MCF 10A (cell line): Measurements from ENCODE around the gene NEDD8. TPM values are rescaled to one million over a fixed set of nuclear protein-coding genes. Genes with fewer than 3 reads are reported as not detected.

ENCODE experiments used
- BruUV-seq: library from RNA; stranded (reverse); fragments of 400-500 nt; replicated peaks from 2 replicates; lab custom pipeline; 2021; lab: Mats Ljungman, UMichigan
- CTCF ChIA-PET: fragments of 300-600 bp; sonication (Branson Sonifier 250); formaldehyde crosslinking; extraction: SDS; loops from one replicate; lab custom pipeline; 2021; ENCODE audit warnings: antibody characterized with exemption, inconsistent platforms; lab: Yijun Ruan, JAX
- POLR2A ChIA-PET: fragments of 300-600, 350-650 bp; sonication (Branson Sonifier 250); formaldehyde crosslinking; extraction: SDS; loops from one replicate; lab custom pipeline; 2020; ENCODE audit warnings: antibody characterized with exemption, inconsistent platforms; lab: Yijun Ruan, JAX
- DNase-seq: peaks from one replicate; pipeline ENCODE4 v3.0.0-alpha.2; 2018; ENCODE audit not compliant: unreplicated experiment
- H3K27ac Mint-ChIP-seq: one replicate; pipeline ENCODE4 v1.8.0; 2022; ENCODE audit warnings: mild to moderate bottlenecking, low read depth, mixed read lengths; ENCODE audit not compliant: unreplicated experiment
- H3K27me3 Mint-ChIP-seq: one replicate; pipeline ENCODE4 v1.8.0; 2022; ENCODE audit warnings: mixed read lengths; ENCODE audit not compliant: insufficient read depth, unreplicated experiment
- H3K36me3 Mint-ChIP-seq: one replicate; pipeline ENCODE4 v1.8.0; 2022; ENCODE audit warnings: mild to moderate bottlenecking, moderate library complexity, mixed read lengths; ENCODE audit not compliant: insufficient read depth, unreplicated experiment
- H3K4me1 Mint-ChIP-seq: one replicate; pipeline ENCODE4 v1.8.0; 2022; ENCODE audit warnings: mixed read lengths; ENCODE audit not compliant: insufficient read depth, unreplicated experiment
- H3K4me3 Mint-ChIP-seq: one replicate; pipeline ENCODE4 v1.8.0; 2022; ENCODE audit warnings: mild to moderate bottlenecking, moderate library complexity, mixed read lengths; ENCODE audit not compliant: unreplicated experiment
- H3K9me3 Mint-ChIP-seq: one replicate; pipeline ENCODE4 v1.8.0; 2022; ENCODE audit warnings: mixed read lengths; ENCODE audit not compliant: unreplicated experiment
- CTCF ChIP-seq: fragments of 200-600 bp; IDR thresholded peaks from one replicate; pipeline ENCODE4 v1.8.0; 2022; ENCODE audit warnings: antibody characterized with exemption, mild to moderate bottlenecking; ENCODE audit not compliant: unreplicated experiment
- intact Hi-C: fragments of 100-400 bp; cut with micrococcal nuclease; formaldehyde crosslinking; loops from 2 replicates; pipeline ENCODE4 v1.14.1; 2022
- total RNA-seq: library from RNA; stranded (reverse); gene quantifications from 2 replicates; pipeline ENCODE4 v1.2.3, GENCODE V29; 2022

Gene NEDD8
- total RNA-seq, 1 experiment from 2014 or later: 243 TPM

- no peak for TF ChIP-seq CTCF
- Mint-ChIP-seq H3K36me3 (peaks cover 24% of the 10 kb centered on the region), H3K4me1 (peaks cover 44% of the 10 kb centered on the region), H3K27ac (no peak overlapping the region), H3K4me3 (peak overlapping the region; percentile 89), H3K9me3 (no peaks in the 10 kb centered on the region), H3K27me3 (no peaks in the 10 kb centered on the region)
- DNase-seq: no peak
- ChIA-PET CTCF (interaction anchor here (0.6 to 32.3 kb wide), 16 partner anchors 8 to 712 kb away, joined by 3 to 457 read pairs (median 4); partner anchors contain the start of genes CIDEB, DHRS1, LTB4R and LTB4R2), POLR2A (interaction anchor here (0.6 to 9.5 kb wide), 14 partner anchors 9 to 80 kb away, joined by 3 to 146 read pairs (median 10); partner anchors contain the start of genes CHMP4A, DHRS1, LTB4R2 and NOP9)
- TSS peak; percentile 39 for BruUV-seq
- intact Hi-C loops: no loop called here
Observed at GRCh38 chr14:24269910-24270536, 37.9 kb upstream of the NEDD8 start.

- no peak for TF ChIP-seq CTCF
- H3K27ac Mint-ChIP-seq: no peak overlapping the region
- H3K4me1 Mint-ChIP-seq: peaks cover 49% of the 10 kb centered on the region
- no peak for DNase-seq
- intact Hi-C loops: no loop called here
- ChIA-PET CTCF (interaction anchor here (0.6 to 32.3 kb wide), 7 partner anchors 22 to 712 kb away, joined by 3 to 457 read pairs (median 4); partner anchors contain the start of genes CIDEB, DHRS1, LTB4R2 and NOP9), POLR2A (interaction anchor here (0.8 to 9.5 kb wide), 7 partner anchors 12 to 122 kb away, joined by 4 to 146 read pairs (median 22); partner anchors contain the start of genes CHMP4A, DHRS1, LTB4R2 and NOP9)
- H3K4me3 Mint-ChIP-seq: peak overlapping the region; percentile 24
- peaks cover 24% of the 10 kb centered on the region for H3K36me3 Mint-ChIP-seq
- BruUV-seq: no TSS peak
- H3K9me3 Mint-ChIP-seq: no peaks in the 10 kb centered on the region
- no peaks in the 10 kb centered on the region for H3K27me3 Mint-ChIP-seq
Observed at GRCh38 chr14:24269368-24269767, 37.2 kb upstream of the NEDD8 start.

- Mint-ChIP-seq H3K9me3 (no peaks in the 10 kb centered on the region), H3K27me3 (no peaks in the 10 kb centered on the region), H3K36me3 (peaks cover 24% of the 10 kb centered on the region), H3K4me1 (peaks cover 44% of the 10 kb centered on the region), H3K4me3 (no peak overlapping the region), H3K27ac (no peak overlapping the region)
- intact Hi-C loops: no loop called here
- CTCF ChIA-PET: interaction anchor here (1.2 to 32.3 kb wide), 5 partner anchors 22 to 39 kb away, joined by 4 to 457 read pairs (median 43); partner anchors contain the start of genes CIDEB, DHRS1, LTB4R2 and NOP9
- no peak for DNase-seq
- no peak for TF ChIP-seq CTCF
- BruUV-seq: no TSS peak
- POLR2A ChIA-PET: interaction anchor here (1.2 to 9.5 kb wide), 4 partner anchors 15 to 32 kb away, joined by 3 to 146 read pairs (median 128); partner anchors contain the start of genes DHRS1, NOP9 and TINF2
Observed at GRCh38 chr14:24268225-24268624, 36.1 kb upstream of the NEDD8 start.

- Mint-ChIP-seq H3K27me3 (no peaks in the 10 kb centered on the region), H3K4me3 (no peak overlapping the region), H3K9me3 (no peaks in the 10 kb centered on the region), H3K27ac (no peak overlapping the region), H3K36me3 (peaks cover 22% of the 10 kb centered on the region), H3K4me1 (peaks cover 44% of the 10 kb centered on the region)
- intact Hi-C loops: no loop called here
- BruUV-seq: no TSS peak
- no peak for TF ChIP-seq CTCF
- POLR2A ChIA-PET: interaction anchor here (1.2 to 9.2 kb wide), 3 partner anchors 15 to 30 kb away, joined by 3 to 115 read pairs (median 62); partner anchors contain the start of genes DHRS1 and NOP9
- CTCF ChIA-PET: interaction anchor here (0.6 to 32.3 kb wide), 5 partner anchors 24 to 1986 kb away, joined by 4 to 457 read pairs (median 43); partner anchors contain the start of genes CIDEB, DHRS1, LTB4R2 and NOP9
- DNase-seq: no peak
Observed at GRCh38 chr14:24267516-24267915, 35.3 kb upstream of the NEDD8 start.
